K562 (cell line): ENCODE measurements around the gene YBEY. TPM values are rescaled to one million over a fixed set of nuclear protein-coding genes. Genes with fewer than 3 reads are reported as not detected.

Experiments used
- MCM5 ChIP-seq: fragments of 450-650 bp; IDR thresholded peaks from 2 replicates; pipeline ENCODE4 v1.6.1; 2016; ENCODE audit warnings: low read depth
- TCF7 ChIP-seq: sonication (generic); IDR thresholded peaks from 2 replicates; pipeline ENCODE4 v1.6.1; 2016; ENCODE audit warnings: antibody characterized with exemption, borderline replicate concordance
- polyA plus RNA-seq, 8 experiments: library from polyadenylated mRNA; depleted of rRNA in 4 of 8; stranded (reverse) in 5 of 8; unstranded in 3 of 8; fragments of >200 nt; fragmentation: Nextera tagmentation in 2 of 8; fragmentation: Illumina TruSeq in 1 of 8; extraction: Ambion mirVana in 2 of 8; extraction: Trizol in 1 of 8; gene quantifications; 2 replicates each; pipeline versions ENCODE4 v1.2.1 to v1.2.3, GENCODE V29; 2011 to 2014; ENCODE audit warnings: inconsistent platforms in 1 of 8, missing spikeins in 1 of 8
- total RNA-seq, 7 experiments: library from RNA; depleted of rRNA in 6 of 7; stranded (reverse); fragments of >200 nt in 6 of 7; fragmentation: Illumina TruSeq in 2 of 7; extraction: Trizol in 2 of 7; gene quantifications; 2 replicates each; pipeline versions ENCODE4 v1.2.1 to v1.2.3, GENCODE V29; 2011 to 2021; ENCODE audit warnings: low replicate concordance in 1 of 7
- TF ChIP-seq, protein P1 (sequence below), 2 experiments: fragments of 450-650 bp in 1 of 2; sonication (generic) in 1 of 2; formaldehyde crosslinking in 1 of 2; IDR thresholded peaks; 2 replicates each; pipeline versions ENCODE4 v1.7.1 to v1.9.0; 2016 to 2022; ENCODE audit warnings: inconsistent platforms in 1 of 2, mild to moderate bottlenecking in 1 of 2, missing genetic modification reagents in 1 of 2
- TF ChIP-seq, protein P2 (sequence below), 2 experiments: fragments of 150-350 bp in 1 of 2; IDR thresholded peaks; 2 replicates each; pipeline ENCODE4 v1.6.1; 2012 to 2016; ENCODE audit warnings: low read depth in 2 of 2, low read length in 2 of 2, mild to moderate bottlenecking in 1 of 2, moderate library complexity in 1 of 2
- TF ChIP-seq, protein P3 (sequence below): fragments of 250-450 bp; sonication (Bioruptor Pico); IDR thresholded peaks from 2 replicates; pipeline ENCODE4 v1.5.0; 2021; ENCODE audit warnings: mild to moderate bottlenecking, moderate library complexity
- TF ChIP-seq, protein P4 (sequence below): fragments of 450-650 bp; IDR thresholded peaks from 2 replicates; pipeline ENCODE4 v1.6.1; 2016; ENCODE audit warnings: borderline replicate concordance

The YBEY gene
- total and polyA plus RNA-seq, 9 of the 15 experiments (the other 6 are each of a cell fraction or from before 2014, with no cell fraction given): 6.4 to 28.0 (median 12.4) TPM

DNA sequence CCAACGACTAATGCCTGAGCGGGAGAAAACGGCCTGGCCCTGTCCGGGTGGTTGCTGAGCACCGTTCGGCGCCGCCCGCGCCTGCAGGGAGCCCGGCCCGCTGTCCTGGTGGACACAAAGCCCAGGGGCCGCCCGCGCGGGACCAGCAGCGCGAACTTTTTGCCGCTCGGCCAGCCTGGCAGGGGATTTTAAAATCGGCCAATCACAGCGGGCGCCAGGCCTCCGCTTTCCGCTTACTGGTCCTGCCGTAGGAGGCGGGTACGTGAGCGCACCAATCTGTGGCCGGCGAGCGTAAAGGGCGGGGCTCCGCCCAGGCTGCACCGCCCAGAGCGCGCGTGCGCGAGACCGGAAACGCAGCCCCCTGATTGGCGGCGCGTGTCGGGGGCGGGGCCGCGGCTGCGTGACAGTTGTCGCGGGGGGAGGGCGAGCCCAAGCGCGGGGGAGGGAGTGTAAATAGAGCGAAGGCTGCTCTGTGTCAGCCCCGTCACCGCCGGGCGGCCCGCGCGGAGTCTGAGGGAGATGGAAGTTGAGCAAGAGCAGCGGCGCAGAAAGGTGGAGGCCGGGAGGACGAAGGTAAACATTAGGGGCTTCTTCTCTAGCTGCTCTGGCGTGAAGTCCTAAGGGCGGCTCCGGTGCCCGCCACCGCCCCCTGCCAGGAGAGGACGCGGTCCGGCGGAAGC is 37.7 kb downstream of the YBEY start, which contains the start of the genes C21orf58 and PCNT (continued):
- TF ChIP-seq, protein P1, sequence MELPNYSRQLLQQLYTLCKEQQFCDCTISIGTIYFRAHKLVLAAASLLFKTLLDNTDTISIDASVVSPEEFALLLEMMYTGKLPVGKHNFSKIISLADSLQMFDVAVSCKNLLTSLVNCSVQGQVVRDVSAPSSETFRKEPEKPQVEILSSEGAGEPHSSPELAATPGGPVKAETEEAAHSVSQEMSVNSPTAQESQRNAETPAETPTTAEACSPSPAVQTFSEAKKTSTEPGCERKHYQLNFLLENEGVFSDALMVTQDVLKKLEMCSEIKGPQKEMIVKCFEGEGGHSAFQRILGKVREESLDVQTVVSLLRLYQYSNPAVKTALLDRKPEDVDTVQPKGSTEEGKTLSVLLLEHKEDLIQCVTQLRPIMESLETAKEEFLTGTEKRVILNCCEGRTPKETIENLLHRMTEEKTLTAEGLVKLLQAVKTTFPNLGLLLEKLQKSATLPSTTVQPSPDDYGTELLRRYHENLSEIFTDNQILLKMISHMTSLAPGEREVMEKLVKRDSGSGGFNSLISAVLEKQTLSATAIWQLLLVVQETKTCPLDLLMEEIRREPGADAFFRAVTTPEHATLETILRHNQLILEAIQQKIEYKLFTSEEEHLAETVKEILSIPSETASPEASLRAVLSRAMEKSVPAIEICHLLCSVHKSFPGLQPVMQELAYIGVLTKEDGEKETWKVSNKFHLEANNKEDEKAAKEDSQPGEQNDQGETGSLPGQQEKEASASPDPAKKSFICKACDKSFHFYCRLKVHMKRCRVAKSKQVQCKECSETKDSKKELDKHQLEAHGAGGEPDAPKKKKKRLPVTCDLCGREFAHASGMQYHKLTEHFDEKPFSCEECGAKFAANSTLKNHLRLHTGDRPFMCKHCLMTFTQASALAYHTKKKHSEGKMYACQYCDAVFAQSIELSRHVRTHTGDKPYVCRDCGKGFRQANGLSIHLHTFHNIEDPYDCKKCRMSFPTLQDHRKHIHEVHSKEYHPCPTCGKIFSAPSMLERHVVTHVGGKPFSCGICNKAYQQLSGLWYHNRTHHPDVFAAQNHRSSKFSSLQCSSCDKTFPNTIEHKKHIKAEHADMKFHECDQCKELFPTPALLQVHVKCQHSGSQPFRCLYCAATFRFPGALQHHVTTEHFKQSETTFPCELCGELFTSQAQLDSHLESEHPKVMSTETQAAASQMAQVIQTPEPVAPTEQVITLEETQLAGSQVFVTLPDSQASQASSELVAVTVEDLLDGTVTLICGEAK (IDR thresholded peaks at IDR 0.05): peak; percentile 24; the same call in 1 of the 2 replicates
- TF ChIP-seq, protein P1 (CRISPR knock-in tag; IDR thresholded peaks at IDR 0.05): no peak
- TF ChIP-seq, protein P2, sequence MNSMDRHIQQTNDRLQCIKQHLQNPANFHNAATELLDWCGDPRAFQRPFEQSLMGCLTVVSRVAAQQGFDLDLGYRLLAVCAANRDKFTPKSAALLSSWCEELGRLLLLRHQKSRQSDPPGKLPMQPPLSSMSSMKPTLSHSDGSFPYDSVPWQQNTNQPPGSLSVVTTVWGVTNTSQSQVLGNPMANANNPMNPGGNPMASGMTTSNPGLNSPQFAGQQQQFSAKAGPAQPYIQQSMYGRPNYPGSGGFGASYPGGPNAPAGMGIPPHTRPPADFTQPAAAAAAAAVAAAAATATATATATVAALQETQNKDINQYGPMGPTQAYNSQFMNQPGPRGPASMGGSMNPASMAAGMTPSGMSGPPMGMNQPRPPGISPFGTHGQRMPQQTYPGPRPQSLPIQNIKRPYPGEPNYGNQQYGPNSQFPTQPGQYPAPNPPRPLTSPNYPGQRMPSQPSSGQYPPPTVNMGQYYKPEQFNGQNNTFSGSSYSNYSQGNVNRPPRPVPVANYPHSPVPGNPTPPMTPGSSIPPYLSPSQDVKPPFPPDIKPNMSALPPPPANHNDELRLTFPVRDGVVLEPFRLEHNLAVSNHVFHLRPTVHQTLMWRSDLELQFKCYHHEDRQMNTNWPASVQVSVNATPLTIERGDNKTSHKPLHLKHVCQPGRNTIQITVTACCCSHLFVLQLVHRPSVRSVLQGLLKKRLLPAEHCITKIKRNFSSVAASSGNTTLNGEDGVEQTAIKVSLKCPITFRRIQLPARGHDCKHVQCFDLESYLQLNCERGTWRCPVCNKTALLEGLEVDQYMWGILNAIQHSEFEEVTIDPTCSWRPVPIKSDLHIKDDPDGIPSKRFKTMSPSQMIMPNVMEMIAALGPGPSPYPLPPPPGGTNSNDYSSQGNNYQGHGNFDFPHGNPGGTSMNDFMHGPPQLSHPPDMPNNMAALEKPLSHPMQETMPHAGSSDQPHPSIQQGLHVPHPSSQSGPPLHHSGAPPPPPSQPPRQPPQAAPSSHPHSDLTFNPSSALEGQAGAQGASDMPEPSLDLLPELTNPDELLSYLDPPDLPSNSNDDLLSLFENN (IDR thresholded peaks at IDR 0.05; ENCODE audit: low read depth in 2 of 2, low read length in 2 of 2): no peak
- TF ChIP-seq, protein P3, sequence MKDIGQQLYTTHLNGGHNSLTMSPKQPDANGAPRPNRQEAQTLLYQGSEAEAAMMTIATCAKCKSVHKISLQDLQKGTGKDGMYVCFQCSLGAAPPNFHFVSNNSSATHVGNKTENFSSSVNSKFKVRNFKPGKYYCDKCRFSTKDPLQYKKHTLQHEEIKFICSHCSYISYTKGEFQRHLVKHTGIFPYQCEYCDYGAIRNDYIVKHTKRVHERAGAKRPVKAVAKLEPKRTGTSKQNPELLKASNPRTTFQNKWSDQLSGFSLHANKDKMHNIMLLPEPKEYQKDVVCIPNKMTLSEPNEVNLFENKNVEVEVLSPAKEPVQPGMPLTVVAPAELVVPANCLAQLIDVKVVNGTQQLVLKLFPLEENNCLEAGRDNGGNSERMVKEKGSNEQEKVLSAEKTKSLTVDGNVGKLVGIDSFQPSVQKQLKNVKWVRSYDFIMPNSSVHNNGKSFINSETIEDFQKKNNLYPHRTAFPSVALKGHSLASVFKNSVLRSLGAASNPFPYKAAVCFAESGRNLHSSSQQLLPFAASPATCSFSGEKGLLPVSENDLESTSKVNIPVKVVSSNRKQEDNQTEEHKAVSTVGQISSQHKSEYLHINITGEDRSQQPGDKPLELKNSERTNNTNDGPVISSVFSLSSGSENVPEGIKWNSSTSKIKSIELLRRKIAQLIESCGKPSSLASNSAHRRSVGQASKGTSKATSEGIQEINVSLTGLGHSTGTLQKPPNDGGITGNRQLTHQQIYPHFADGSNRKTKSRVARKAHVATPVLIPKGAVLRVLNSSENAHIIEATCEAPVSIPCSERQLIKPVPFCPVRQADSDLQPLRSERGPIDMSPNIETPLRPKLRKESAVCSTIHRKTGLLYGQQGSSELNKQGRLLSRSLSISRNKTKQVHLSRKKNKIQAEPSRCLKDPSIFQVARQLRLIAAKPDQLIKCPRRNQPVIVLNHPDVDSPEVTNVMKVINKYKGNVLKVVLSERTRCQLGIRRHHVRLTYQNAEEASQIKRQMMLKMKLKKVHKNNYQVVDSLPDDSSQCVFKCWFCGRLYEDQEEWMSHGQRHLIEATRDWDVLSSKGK (CRISPR knock-in tag): no peak
- TF ChIP-seq TCF7 (no peak), MCM5 (no peak)
- TF ChIP-seq, protein P4, sequence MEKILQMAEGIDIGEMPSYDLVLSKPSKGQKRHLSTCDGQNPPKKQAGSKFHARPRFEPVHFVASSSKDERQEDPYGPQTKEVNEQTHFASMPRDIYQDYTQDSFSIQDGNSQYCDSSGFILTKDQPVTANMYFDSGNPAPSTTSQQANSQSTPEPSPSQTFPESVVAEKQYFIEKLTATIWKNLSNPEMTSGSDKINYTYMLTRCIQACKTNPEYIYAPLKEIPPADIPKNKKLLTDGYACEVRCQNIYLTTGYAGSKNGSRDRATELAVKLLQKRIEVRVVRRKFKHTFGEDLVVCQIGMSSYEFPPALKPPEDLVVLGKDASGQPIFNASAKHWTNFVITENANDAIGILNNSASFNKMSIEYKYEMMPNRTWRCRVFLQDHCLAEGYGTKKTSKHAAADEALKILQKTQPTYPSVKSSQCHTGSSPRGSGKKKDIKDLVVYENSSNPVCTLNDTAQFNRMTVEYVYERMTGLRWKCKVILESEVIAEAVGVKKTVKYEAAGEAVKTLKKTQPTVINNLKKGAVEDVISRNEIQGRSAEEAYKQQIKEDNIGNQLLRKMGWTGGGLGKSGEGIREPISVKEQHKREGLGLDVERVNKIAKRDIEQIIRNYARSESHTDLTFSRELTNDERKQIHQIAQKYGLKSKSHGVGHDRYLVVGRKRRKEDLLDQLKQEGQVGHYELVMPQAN: peak; percentile 84
